Kidney (tissue), 14 donors: Measurements from ENCODE around the gene IGFBP2. TPM values are rescaled to one million over a fixed set of nuclear protein-coding genes. Genes with fewer than 3 reads are reported as not detected.
A peak's percentile ranks its signal among the peaks of the same experiment; 100 is the strongest.

ENCODE experiments used
- DNase-seq, 5 donors: peaks; one replicate each; pipeline ENCODE4 v3.0.0-alpha.2; 2013 to 2020
- FAIRE-seq: peaks from 2 replicates; lab custom pipeline; 2012; peaks lifted over from hg19 to GRCh38; lab: Jason Lieb, UNC
- H3K27ac ChIP-seq, 2 donors: one replicate each; pipeline ENCODE4 v1.7.0; 2013; ENCODE audit warnings: low read depth in 2 of 2, low read length in 2 of 2, inconsistent platforms in 1 of 2
- H3K27me3 ChIP-seq: one replicate; pipeline ENCODE4 v1.7.1; 2013; ENCODE audit warnings: low read length, inconsistent platforms; ENCODE audit not compliant: control insufficient read depth, insufficient read depth
- H3K36me3 ChIP-seq, 3 donors: one replicate each; pipeline versions ENCODE4 v1.7.0 to v1.7.1; 2013; ENCODE audit warnings: low read length in 3 of 3, control low read depth in 1 of 3, inconsistent platforms in 1 of 3; ENCODE audit not compliant: insufficient read depth in 3 of 3, control insufficient read depth in 2 of 3
- H3K4me1 ChIP-seq, 3 donors: one replicate each; pipeline versions ENCODE4 v1.7.0 to v1.7.1; 2013; ENCODE audit warnings: low read length in 3 of 3, inconsistent platforms in 1 of 3, low read depth in 1 of 3; ENCODE audit not compliant: control insufficient read depth in 2 of 3, insufficient read depth in 2 of 3
- H3K4me3 ChIP-seq, 3 donors: one replicate each; pipeline versions ENCODE4 v1.7.0 to v1.8.1; 2013; ENCODE audit warnings: low read length in 3 of 3, control low read depth in 1 of 3, inconsistent platforms in 1 of 3
- H3K9ac ChIP-seq, 3 donors: one replicate each; pipeline versions ENCODE4 v1.7.0 to v1.7.1; 2013; ENCODE audit warnings: low read length in 3 of 3, control low read depth in 1 of 3, inconsistent platforms in 1 of 3
- H3K9me3 ChIP-seq, 3 donors: one replicate each; pipeline versions ENCODE4 v1.7.0 to v1.7.1; 2013; ENCODE audit warnings: low read length in 3 of 3, control low read depth in 1 of 3, inconsistent platforms in 1 of 3; ENCODE audit not compliant: control insufficient read depth in 2 of 3, insufficient read depth in 1 of 3
- intact Hi-C: fragments of 100-400 bp; cut with DNase I; formaldehyde crosslinking; loops from one replicate; pipeline ENCODE4 v1.11.1; 2022
- polyA plus RNA-seq: library from polyadenylated mRNA; stranded (reverse); fragments of 350-450 nt; fragmentation: Illumina TruSeq; extraction: RNeasy Lipid Tissue Mini Kit (QIAGEN cat#74804); gene quantifications from one replicate; pipeline ENCODE4 v1.2.3, GENCODE V29; 2014; ENCODE audit warnings: low read depth, low replicate concordance; ENCODE audit not compliant: insufficient read depth
- total RNA-seq: library from RNA; stranded (reverse); fragmentation: NEBNext Ultra II Directional; extraction: Animal tissue kit (Norgen Biotek cat#: 25700); gene quantifications from one replicate; pipeline ENCODE4 v1.2.1, GENCODE V29; 2021
- TF ChIP-seq, protein P1 (sequence below): IDR thresholded peaks from 3 replicates; pipeline ENCODE4 v1.5.1; 2012; ENCODE audit warnings: mild to moderate bottlenecking, moderate library complexity, borderline replicate concordance; ENCODE audit not compliant: insufficient read depth; ENCODE audit errors: extremely low read depth
- donor health status: control.
- donor health status: control.
- donor health status: control.
- donor health status: control.
- donor health status: control.
- donor health status: DM: yes; HTN: yes; CAD: no.
- donor health status: Normal renal cell carcinoma (clear cell type).

The IGFBP2 gene
- total and polyA plus RNA-seq, 2 donors from 2014 or later = 53.7 to 369 TPM

- Histone ChIP-seq H3K4me3 (peak overlapping the region; percentile 61 to 66 (median 62)), H3K27me3 (no peaks in the 10 kb centered on the region), H3K4me1 (peaks cover 2 to 24% (median 7%) of the 10 kb centered on the region in 3 donors), H3K36me3 (peaks cover 0 to 15% (median 0%) of the 10 kb centered on the region in 3 donors), H3K9ac (peak overlapping the region; percentile 43 to 59 (median 49)), H3K27ac (peak overlapping the region; percentile 32 to 54), H3K9me3 (no peaks in the 10 kb centered on the region)
- intact Hi-C loops = loop anchor here (10.0 kb wide), 1 partner anchor 494 kb away; no protein-coding TSS in a partner anchor
- TF ChIP-seq, protein P1, sequence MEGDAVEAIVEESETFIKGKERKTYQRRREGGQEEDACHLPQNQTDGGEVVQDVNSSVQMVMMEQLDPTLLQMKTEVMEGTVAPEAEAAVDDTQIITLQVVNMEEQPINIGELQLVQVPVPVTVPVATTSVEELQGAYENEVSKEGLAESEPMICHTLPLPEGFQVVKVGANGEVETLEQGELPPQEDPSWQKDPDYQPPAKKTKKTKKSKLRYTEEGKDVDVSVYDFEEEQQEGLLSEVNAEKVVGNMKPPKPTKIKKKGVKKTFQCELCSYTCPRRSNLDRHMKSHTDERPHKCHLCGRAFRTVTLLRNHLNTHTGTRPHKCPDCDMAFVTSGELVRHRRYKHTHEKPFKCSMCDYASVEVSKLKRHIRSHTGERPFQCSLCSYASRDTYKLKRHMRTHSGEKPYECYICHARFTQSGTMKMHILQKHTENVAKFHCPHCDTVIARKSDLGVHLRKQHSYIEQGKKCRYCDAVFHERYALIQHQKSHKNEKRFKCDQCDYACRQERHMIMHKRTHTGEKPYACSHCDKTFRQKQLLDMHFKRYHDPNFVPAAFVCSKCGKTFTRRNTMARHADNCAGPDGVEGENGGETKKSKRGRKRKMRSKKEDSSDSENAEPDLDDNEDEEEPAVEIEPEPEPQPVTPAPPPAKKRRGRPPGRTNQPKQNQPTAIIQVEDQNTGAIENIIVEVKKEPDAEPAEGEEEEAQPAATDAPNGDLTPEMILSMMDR = no peak
- DNase-seq = peak; percentile 88 to 96 (median 92)
- no peak for FAIRE-seq
Measured at GRCh38 chr2:216690853-216691741, 57.9 kb downstream of the IGFBP2 start.

DNA sequence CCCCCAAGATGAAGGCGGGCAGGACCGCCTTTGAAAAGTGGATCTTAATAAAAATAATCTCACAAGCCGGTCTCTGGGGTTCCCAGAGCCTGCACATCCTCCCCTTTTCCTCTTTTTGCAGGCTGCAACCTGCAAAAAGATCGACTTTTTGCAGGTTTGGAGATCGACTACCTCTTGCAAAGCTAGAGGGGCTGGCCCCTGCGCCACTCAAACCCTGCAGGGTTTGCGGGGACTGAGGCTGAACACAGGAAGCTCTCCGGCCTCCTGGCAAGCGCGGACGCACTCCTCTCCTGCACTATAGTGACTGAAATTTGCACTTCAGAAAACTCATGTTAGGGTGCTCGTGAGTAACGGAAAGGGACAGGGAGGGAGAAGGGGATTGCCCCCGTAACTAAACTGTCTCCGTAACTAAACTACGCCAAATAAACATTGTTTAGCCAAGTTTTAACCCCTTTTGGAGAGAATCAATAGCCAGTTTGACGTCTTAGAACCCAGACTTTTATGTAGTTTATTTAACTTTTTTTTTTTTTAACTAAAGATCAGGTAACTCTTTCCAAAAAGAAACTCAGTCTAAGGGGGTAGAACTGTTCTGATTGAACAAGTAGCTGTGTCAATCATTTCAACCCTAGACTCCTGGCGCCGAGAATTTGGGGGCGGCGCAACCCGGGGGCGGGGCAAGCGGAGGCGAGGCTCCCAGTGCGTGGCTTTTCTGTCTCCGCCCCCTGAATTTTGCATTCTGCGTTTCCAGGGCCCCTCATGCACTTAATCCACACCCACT is 59.6 kb downstream of the IGFBP2 start:
- Histone ChIP-seq H3K27ac (peak overlapping the region in 1 of 2 donors; percentile 9), H3K36me3 (peaks cover 0 to 15% (median 0%) of the 10 kb centered on the region in 3 donors), H3K9me3 (no peaks in the 10 kb centered on the region), H3K27me3 (no peaks in the 10 kb centered on the region), H3K9ac (peak overlapping the region in 2 of 3 donors; percentile 65 to 86), H3K4me3 (peak overlapping the region; percentile 68 to 86 (median 73)), H3K4me1 (peaks cover 7 to 24% (median 12%) of the 10 kb centered on the region in 3 donors)
- intact Hi-C loops = loop anchor here (10.0 kb wide), 1 partner anchor 492 kb away; no protein-coding TSS in a partner anchor
- DNase-seq (peak; percentile 90 to 96 (median 92)), FAIRE-seq (no peak)
- TF ChIP-seq, protein P1 = no peak

- DNase-seq = no peak
- H3K9ac ChIP-seq = peak overlapping the region; percentile 33 to 72 (median 52)
- no peaks in the 10 kb centered on the region for H3K9me3 ChIP-seq
- no peak for FAIRE-seq
- intact Hi-C loops = loop anchor here (10.0 kb wide), 1 partner anchor 491 kb away; no protein-coding TSS in a partner anchor
- H3K36me3 ChIP-seq = peaks cover 0 to 10% (median 0%) of the 10 kb centered on the region in 3 donors
- peaks cover 8 to 24% (median 12%) of the 10 kb centered on the region in 3 donors for H3K4me1 ChIP-seq
- peak overlapping the region; percentile 71 to 73 (median 71) for H3K4me3 ChIP-seq
- TF ChIP-seq, protein P1 = no peak
- no peaks in the 10 kb centered on the region for H3K27me3 ChIP-seq
- peak overlapping the region; percentile 66 to 73 for H3K27ac ChIP-seq
Measured at GRCh38 chr2:216693414-216694080, 60.3 kb downstream of the IGFBP2 start.
